HEK293 (cell line): Measurements from ENCODE around the gene SLC35G1.

Source experiments
- CTCF ChIA-PET: fragments of 350-600 bp; formaldehyde crosslinking; extraction: SDS; loops from one replicate; lab custom pipeline; 2021; ENCODE audit warnings: antibody characterized with exemption; lab: Yijun Ruan, JAX
- POLR2A ChIA-PET: fragments of 300-600 bp; formaldehyde crosslinking; extraction: SDS; loops from one replicate; lab custom pipeline; 2020; ENCODE audit warnings: antibody characterized with exemption, inconsistent platforms; lab: Yijun Ruan, JAX
- H3K27ac ChIP-seq: fragments of 200-500 bp; sonication (Bioruptor generic); 2 replicates; pipeline ENCODE4 v1.5.1; 2014; ENCODE audit warnings: low read depth, low read length, control low read depth, inconsistent platforms; ENCODE audit errors: extremely low read depth
- H3K36me3 ChIP-seq, 2 experiments: fragments of 200-500 bp in 1 of 2; sonication (Bioruptor generic) in 1 of 2; 1 replicate in 1 of 2; 2 replicates in 1 of 2; pipeline ENCODE4 v1.5.1; 2014 to 2017; ENCODE audit warnings: inconsistent platforms in 2 of 2, low read length in 2 of 2; ENCODE audit not compliant: control insufficient read depth in 2 of 2, insufficient read depth in 1 of 2
- H3K4me1 ChIP-seq: fragments of 200-500 bp; sonication (Bioruptor generic); 2 replicates; pipeline ENCODE4 v1.5.1; 2014; ENCODE audit warnings: mild to moderate bottlenecking, low read length, inconsistent platforms; ENCODE audit not compliant: control insufficient read depth, insufficient read depth
- H3K4me3 ChIP-seq: 2 replicates; pipeline ENCODE4 v1.5.1; 2011; ENCODE audit warnings: low read depth, mild to moderate bottlenecking, control low read depth, low read length, moderate library complexity
- H3K9me3 ChIP-seq: fragments of 200-500 bp; sonication (Bioruptor generic); 2 replicates; pipeline ENCODE4 v1.5.1; 2014; ENCODE audit warnings: low read depth, low read length, inconsistent platforms; ENCODE audit not compliant: control insufficient read depth, insufficient read depth
- FEZF1 ChIP-seq: fragments of 450-650 bp; formaldehyde crosslinking; IDR thresholded peaks from 2 replicates; pipeline ENCODE4 v1.5.1; 2016; ENCODE audit warnings: missing biosample characterization, missing genetic modification characterization
- GLI4 ChIP-seq: fragments of 450-650 bp; formaldehyde crosslinking; IDR thresholded peaks from 2 replicates; pipeline ENCODE4 v1.5.1; 2016; ENCODE audit warnings: missing biosample characterization, missing genetic modification characterization
- GLIS2 ChIP-seq: fragments of 450-650 bp; formaldehyde crosslinking; IDR thresholded peaks from 2 replicates; pipeline ENCODE4 v1.5.1; 2016; ENCODE audit warnings: missing biosample characterization, missing genetic modification characterization
- IKZF3 ChIP-seq: fragments of 450-650 bp; IDR thresholded peaks from 2 replicates; pipeline ENCODE4 v1.5.0; 2018; ENCODE audit warnings: missing biosample characterization, mild to moderate bottlenecking, missing genetic modification characterization, moderate library complexity
- KLF17 ChIP-seq: fragments of 450-650 bp; formaldehyde crosslinking; IDR thresholded peaks from 2 replicates; pipeline ENCODE4 v1.5.1; 2016; ENCODE audit warnings: missing biosample characterization, missing genetic modification characterization
- KLF7 ChIP-seq: fragments of 450-650 bp; formaldehyde crosslinking; IDR thresholded peaks from 2 replicates; pipeline ENCODE4 v1.5.1; 2016; ENCODE audit warnings: missing biosample characterization, missing genetic modification characterization, borderline replicate concordance
- REPIN1 ChIP-seq: fragments of 450-650 bp; formaldehyde crosslinking; IDR thresholded peaks from 2 replicates; pipeline ENCODE4 v1.5.1; 2017; ENCODE audit warnings: missing biosample characterization, missing genetic modification characterization, low read depth
- ZBTB20 ChIP-seq: fragments of 450-650 bp; formaldehyde crosslinking; IDR thresholded peaks from 2 replicates; pipeline ENCODE4 v1.5.1; 2016; ENCODE audit warnings: missing biosample characterization, missing genetic modification characterization
- ZNF114 ChIP-seq: fragments of 450-650 bp; formaldehyde crosslinking; IDR thresholded peaks from 2 replicates; pipeline ENCODE4 v1.5.0; 2017; ENCODE audit warnings: missing biosample characterization, missing genetic modification characterization
- ZNF211 ChIP-seq: fragments of 450-650 bp; formaldehyde crosslinking; IDR thresholded peaks from 2 replicates; pipeline ENCODE4 v1.5.1; 2016; ENCODE audit warnings: low read depth, missing biosample characterization, missing genetic modification characterization
- ZNF23 ChIP-seq: fragments of 450-650 bp; formaldehyde crosslinking; IDR thresholded peaks from 2 replicates; pipeline ENCODE4 v1.5.1; 2016; ENCODE audit warnings: missing biosample characterization, missing genetic modification characterization, borderline replicate concordance
- ZNF239 ChIP-seq: fragments of 450-650 bp; formaldehyde crosslinking; IDR thresholded peaks from 2 replicates; pipeline ENCODE4 v1.5.1; 2016; ENCODE audit warnings: missing biosample characterization, missing genetic modification characterization
- ZNF302 ChIP-seq: fragments of 450-650 bp; formaldehyde crosslinking; IDR thresholded peaks from 2 replicates; pipeline ENCODE4 v1.5.1; 2016; ENCODE audit warnings: missing biosample characterization, missing genetic modification characterization, low read depth
- ZNF311 ChIP-seq: fragments of 450-650 bp; formaldehyde crosslinking; IDR thresholded peaks from 2 replicates; pipeline ENCODE4 v1.5.1; 2017; ENCODE audit warnings: missing biosample characterization, missing genetic modification characterization, borderline replicate concordance
- ZNF426 ChIP-seq: fragments of 450-650 bp; formaldehyde crosslinking; IDR thresholded peaks from 2 replicates; pipeline ENCODE4 v1.5.1; 2017; ENCODE audit warnings: missing biosample characterization, missing genetic modification characterization, mild to moderate bottlenecking, inconsistent platforms, moderate library complexity
- ZNF488 ChIP-seq: fragments of 450-650 bp; formaldehyde crosslinking; IDR thresholded peaks from 2 replicates; pipeline ENCODE4 v1.5.1; 2016; ENCODE audit warnings: missing biosample characterization, missing genetic modification characterization
- ZNF510 ChIP-seq: fragments of 450-650 bp; formaldehyde crosslinking; IDR thresholded peaks from 2 replicates; pipeline ENCODE4 v1.5.1; 2018; ENCODE audit warnings: mild to moderate bottlenecking, missing genetic modification characterization, missing biosample characterization; ENCODE audit not compliant: insufficient replicate concordance
- ZNF558 ChIP-seq: fragments of 450-650 bp; formaldehyde crosslinking; IDR thresholded peaks from 2 replicates; pipeline ENCODE4 v1.5.1; 2016; ENCODE audit warnings: missing biosample characterization, missing genetic modification characterization
- ZNF660 ChIP-seq: fragments of 450-650 bp; IDR thresholded peaks from 2 replicates; pipeline ENCODE4 v1.5.1; 2018; ENCODE audit warnings: missing biosample characterization, mild to moderate bottlenecking, missing genetic modification characterization
- ZNF791 ChIP-seq: fragments of 450-650 bp; formaldehyde crosslinking; IDR thresholded peaks from 2 replicates; pipeline ENCODE4 v1.5.1; 2016; ENCODE audit warnings: missing biosample characterization, missing genetic modification characterization
- ZNF843 ChIP-seq: fragments of 450-650 bp; formaldehyde crosslinking; IDR thresholded peaks from 2 replicates; pipeline ENCODE4 v1.5.1; 2016; ENCODE audit warnings: missing biosample characterization, missing genetic modification characterization
- TF ChIP-seq, protein P1 (sequence below): fragments of 450-650 bp; formaldehyde crosslinking; IDR thresholded peaks from 2 replicates; pipeline ENCODE4 v1.5.1; 2016; ENCODE audit warnings: missing biosample characterization, missing genetic modification characterization
- TF ChIP-seq, protein P2 (sequence below): fragments of 450-650 bp; IDR thresholded peaks from 2 replicates; pipeline ENCODE4 v1.5.1; 2018; ENCODE audit warnings: missing biosample characterization, missing genetic modification characterization
- TF ChIP-seq, protein P3 (sequence below): fragments of 450-650 bp; formaldehyde crosslinking; IDR thresholded peaks from 2 replicates; pipeline ENCODE4 v1.5.1; 2016; ENCODE audit warnings: missing biosample characterization, missing genetic modification characterization

The SLC35G1 gene

GRCh38 chr10:93907059-93907458 is 13.3 kb downstream of the SLC35G1 start:
- CTCF ChIA-PET, result interaction anchor here (0.7 to 3.6 kb wide), 2 partner anchors 9 to 413 kb away, joined by 3 to 19 read pairs; no protein-coding TSS in a partner anchor

DNA sequence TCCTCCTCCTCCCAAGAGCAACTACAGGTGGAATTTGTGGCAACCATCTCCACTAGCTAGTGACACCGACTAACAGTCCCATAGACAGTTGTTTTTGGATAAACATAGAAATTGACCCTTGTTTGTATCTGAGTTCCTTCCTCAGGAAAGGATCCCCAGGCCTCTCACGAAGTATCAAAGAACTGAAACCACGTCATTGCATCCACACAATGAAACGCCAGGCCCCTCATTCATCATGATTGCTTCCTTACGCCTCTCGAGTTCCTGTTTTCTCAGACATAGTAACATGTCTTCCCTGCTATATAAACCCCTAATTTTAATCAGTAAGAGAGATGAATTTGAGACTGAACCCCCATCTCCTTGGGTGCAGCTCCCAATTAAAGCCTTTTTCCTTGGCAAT is 18.1 kb downstream of the SLC35G1 start:
- no peak for TF ChIP-seq ZBTB20 (tag by site-specific recombination)
- TF ChIP-seq GLIS2 (tag by site-specific recombination), result no peak
- TF ChIP-seq ZNF302 (tag by site-specific recombination), result no peak
- TF ChIP-seq ZNF488 (tag by site-specific recombination), result no peak
- TF ChIP-seq KLF17 (tag by site-specific recombination), result no peak
- no peak for TF ChIP-seq FEZF1 (tag by site-specific recombination)
- no peak for TF ChIP-seq ZNF114 (tag by site-specific recombination)
- TF ChIP-seq, protein P1, sequence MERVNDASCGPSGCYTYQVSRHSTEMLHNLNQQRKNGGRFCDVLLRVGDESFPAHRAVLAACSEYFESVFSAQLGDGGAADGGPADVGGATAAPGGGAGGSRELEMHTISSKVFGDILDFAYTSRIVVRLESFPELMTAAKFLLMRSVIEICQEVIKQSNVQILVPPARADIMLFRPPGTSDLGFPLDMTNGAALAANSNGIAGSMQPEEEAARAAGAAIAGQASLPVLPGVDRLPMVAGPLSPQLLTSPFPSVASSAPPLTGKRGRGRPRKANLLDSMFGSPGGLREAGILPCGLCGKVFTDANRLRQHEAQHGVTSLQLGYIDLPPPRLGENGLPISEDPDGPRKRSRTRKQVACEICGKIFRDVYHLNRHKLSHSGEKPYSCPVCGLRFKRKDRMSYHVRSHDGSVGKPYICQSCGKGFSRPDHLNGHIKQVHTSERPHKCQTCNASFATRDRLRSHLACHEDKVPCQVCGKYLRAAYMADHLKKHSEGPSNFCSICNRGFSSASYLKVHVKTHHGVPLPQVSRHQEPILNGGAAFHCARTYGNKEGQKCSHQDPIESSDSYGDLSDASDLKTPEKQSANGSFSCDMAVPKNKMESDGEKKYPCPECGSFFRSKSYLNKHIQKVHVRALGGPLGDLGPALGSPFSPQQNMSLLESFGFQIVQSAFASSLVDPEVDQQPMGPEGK (tag by site-specific recombination), result no peak
- H3K36me3 ChIP-seq, result peaks cover 0 to 25% of the 10 kb centered on the region in 2 experiments; a peak in 1 of 3 replicates
- ChIA-PET CTCF (interaction anchor here (0.9 kb wide), 1 partner anchor 9 kb away, joined by 3 read pairs; no protein-coding TSS in a partner anchor), POLR2A (no interaction called here)
- H3K4me1 ChIP-seq, result no peaks in the 10 kb centered on the region
- no peak overlapping the region for H3K4me3 ChIP-seq
- H3K9me3 ChIP-seq, result no peaks in the 10 kb centered on the region
- no peak overlapping the region for H3K27ac ChIP-seq

More at GRCh38 chr10:93907059-93907458, 13.3 kb downstream of the SLC35G1 start:
- POLR2A ChIA-PET, result no interaction called here
- Histone ChIP-seq H3K4me1 (no peaks in the 10 kb centered on the region), H3K4me3 (no peak overlapping the region), H3K27ac (no peak overlapping the region), H3K36me3 (peaks cover 0 to 24% of the 10 kb centered on the region in 2 experiments; a peak in 1 of 3 replicates), H3K9me3 (no peaks in the 10 kb centered on the region)
- TF ChIP-seq, protein P2, sequence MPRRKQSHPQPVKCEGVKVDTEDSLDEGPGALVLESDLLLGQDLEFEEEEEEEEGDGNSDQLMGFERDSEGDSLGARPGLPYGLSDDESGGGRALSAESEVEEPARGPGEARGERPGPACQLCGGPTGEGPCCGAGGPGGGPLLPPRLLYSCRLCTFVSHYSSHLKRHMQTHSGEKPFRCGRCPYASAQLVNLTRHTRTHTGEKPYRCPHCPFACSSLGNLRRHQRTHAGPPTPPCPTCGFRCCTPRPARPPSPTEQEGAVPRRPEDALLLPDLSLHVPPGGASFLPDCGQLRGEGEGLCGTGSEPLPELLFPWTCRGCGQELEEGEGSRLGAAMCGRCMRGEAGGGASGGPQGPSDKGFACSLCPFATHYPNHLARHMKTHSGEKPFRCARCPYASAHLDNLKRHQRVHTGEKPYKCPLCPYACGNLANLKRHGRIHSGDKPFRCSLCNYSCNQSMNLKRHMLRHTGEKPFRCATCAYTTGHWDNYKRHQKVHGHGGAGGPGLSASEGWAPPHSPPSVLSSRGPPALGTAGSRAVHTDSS, result no peak
- no peak for TF ChIP-seq ZNF239 (tag by site-specific recombination)
- TF ChIP-seq ZNF558, result no peak
- TF ChIP-seq ZNF23 (tag by site-specific recombination), result no peak
- no peak for TF ChIP-seq ZNF843 (tag by site-specific recombination)
- no peak for TF ChIP-seq ZNF211

DNA sequence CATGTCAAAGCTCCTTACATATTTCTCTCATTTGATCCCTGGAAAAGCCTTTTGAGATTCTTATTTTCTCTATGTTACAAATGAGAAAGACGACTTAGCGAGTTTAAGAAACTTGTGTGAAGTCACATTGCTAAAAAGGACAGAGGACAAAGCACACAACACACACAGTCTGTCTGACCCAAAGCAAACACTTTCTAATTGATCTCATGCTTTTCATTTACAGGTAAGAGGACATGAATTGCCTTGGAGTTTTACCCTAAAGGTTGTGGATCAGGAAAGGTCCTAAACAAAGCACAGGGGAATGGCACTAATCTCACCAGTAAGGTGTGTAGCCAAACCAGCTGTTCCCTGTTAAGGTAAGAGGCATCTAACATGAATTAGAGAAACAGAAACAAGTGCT is 18.7 kb downstream of the SLC35G1 start:
- H3K36me3 ChIP-seq, result peaks cover 0 to 19% of the 10 kb centered on the region in 2 experiments; a peak in 1 of 3 replicates
- TF ChIP-seq ZNF426 (tag by site-specific recombination), result no peak
- TF ChIP-seq, protein P1 (tag by site-specific recombination), result no peak
- no peak for TF ChIP-seq ZNF660 (tag by site-specific recombination)
- no peak for TF ChIP-seq GLI4 (tag by site-specific recombination)
- TF ChIP-seq REPIN1 (tag by site-specific recombination), result no peak
- TF ChIP-seq KLF7, result no peak
- TF ChIP-seq ZNF510 (tag by site-specific recombination), result no peak
- TF ChIP-seq IKZF3 (tag by site-specific recombination), result no peak
- TF ChIP-seq ZNF311 (tag by site-specific recombination), result no peak
- TF ChIP-seq, protein P3, sequence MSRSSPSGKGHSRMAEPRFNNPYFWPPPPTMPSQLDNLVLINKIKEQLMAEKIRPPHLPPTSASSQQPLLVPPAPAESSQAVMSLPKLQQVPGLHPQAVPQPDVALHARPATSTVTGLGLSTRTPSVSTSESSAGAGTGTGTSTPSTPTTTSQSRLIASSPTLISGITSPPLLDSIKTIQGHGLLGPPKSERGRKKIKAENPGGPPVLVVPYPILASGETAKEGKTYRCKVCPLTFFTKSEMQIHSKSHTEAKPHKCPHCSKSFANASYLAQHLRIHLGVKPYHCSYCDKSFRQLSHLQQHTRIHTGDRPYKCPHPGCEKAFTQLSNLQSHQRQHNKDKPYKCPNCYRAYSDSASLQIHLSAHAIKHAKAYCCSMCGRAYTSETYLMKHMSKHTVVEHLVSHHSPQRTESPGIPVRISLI, result no peak
- TF ChIP-seq ZNF791 (tag by site-specific recombination), result no peak
- H3K4me3 ChIP-seq, result no peak overlapping the region
- ChIA-PET CTCF (interaction anchor here (0.9 to 1.8 kb wide), 2 partner anchors 9 to 408 kb away, joined by 3 to 7 read pairs; no protein-coding TSS in a partner anchor), POLR2A (no interaction called here)
- no peaks in the 10 kb centered on the region for H3K4me1 ChIP-seq
- H3K9me3 ChIP-seq, result no peaks in the 10 kb centered on the region
- H3K27ac ChIP-seq, result no peak overlapping the region
